ENCODE measurements around the gene MEX3A. TPM values are rescaled to one million over a fixed set of nuclear protein-coding genes. Genes with fewer than 3 reads are reported as not detected.

Gene MEX3A
- total and polyA plus RNA-seq, 10 of the 15 experiments (the other 5 are each of a cell fraction or from before 2014, with no cell fraction given) = 0.11 to 5.1 (median 1.7) TPM

DNA sequence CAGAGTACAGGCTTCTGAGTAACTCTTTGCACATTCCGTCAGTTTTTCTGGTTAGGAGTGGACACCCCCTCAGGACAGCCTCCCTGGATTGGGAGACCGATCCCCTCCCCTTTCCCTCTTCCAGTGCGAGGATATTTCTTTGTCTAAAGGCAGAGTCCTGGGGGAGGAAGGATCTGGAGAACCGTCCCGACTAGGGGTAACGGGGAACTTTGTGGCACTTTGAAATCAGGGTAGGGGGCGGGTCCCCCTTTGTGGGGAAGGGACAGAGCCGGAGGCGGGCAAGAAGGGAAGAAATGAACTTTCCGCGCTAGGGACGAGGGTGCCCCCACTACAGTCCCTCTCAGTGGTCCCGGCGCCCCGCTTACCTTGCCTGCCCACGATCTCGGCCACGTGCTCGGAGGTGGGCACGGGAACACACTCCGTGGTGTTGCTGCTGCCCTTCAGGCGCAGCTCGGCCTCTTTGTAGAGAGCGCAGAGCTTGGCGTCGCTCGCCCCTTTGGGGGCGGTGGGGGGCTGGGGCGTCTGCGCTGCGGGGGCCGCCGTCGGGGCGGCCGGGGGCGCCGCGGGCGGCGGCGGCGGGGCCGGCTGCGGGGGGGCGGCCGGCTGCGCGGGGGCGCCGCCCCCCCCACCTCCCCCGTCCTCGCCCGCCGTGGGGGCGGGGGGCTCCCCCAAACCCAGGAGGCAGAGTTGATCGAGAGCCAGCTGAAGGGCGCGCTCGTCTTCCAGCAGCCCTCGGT, 917 bp downstream of the MEX3A start (continued):
- TF ChIP-seq, protein P1, sequence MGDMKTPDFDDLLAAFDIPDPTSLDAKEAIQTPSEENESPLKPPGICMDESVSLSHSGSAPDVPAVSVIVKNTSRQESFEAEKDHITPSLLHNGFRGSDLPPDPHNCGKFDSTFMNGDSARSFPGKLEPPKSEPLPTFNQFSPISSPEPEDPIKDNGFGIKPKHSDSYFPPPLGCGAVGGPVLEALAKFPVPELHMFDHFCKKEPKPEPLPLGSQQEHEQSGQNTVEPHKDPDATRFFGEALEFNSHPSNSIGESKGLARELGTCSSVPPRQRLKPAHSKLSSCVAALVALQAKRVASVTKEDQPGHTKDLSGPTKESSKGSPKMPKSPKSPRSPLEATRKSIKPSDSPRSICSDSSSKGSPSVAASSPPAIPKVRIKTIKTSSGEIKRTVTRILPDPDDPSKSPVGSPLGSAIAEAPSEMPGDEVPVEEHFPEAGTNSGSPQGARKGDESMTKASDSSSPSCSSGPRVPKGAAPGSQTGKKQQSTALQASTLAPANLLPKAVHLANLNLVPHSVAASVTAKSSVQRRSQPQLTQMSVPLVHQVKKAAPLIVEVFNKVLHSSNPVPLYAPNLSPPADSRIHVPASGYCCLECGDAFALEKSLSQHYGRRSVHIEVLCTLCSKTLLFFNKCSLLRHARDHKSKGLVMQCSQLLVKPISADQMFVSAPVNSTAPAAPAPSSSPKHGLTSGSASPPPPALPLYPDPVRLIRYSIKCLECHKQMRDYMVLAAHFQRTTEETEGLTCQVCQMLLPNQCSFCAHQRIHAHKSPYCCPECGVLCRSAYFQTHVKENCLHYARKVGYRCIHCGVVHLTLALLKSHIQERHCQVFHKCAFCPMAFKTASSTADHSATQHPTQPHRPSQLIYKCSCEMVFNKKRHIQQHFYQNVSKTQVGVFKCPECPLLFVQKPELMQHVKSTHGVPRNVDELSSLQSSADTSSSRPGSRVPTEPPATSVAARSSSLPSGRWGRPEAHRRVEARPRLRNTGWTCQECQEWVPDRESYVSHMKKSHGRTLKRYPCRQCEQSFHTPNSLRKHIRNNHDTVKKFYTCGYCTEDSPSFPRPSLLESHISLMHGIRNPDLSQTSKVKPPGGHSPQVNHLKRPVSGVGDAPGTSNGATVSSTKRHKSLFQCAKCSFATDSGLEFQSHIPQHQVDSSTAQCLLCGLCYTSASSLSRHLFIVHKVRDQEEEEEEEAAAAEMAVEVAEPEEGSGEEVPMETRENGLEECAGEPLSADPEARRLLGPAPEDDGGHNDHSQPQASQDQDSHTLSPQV (IDR thresholded peaks at IDR 0.05) = no peak

DNA sequence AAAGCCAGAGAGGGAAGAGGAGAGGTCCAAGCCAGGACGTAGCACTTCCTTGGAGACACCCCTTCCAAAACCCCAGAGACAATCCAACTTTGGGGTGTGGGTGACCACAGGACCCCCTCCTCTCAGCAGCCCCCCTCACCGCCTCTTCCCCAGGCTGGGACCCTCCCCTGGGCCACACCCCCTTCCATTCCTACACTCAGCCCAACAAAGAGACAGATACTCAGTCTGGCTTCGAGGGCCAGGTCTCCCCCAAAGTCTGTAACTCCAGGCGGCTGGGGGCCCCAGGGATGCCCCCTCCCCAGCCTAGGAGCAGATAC, 1.4 kb downstream of the MEX3A start:
- ChIA-PET RAD21 (ENCODE audit: unreplicated experiment) (no interaction called here), POLR2A (no interaction called here), CTCF (interaction anchor here (0.7 kb wide), 1 partner anchor 118 kb away, joined by 3 read pairs; no protein-coding TSS in a partner anchor), SMC1A (ENCODE audit: uncharacterized antibody, unreplicated experiment) (no interaction called here)
- BruUV-seq (replicated peaks) = no TSS peak
- TF ChIP-seq EP300 (IDR thresholded peaks at IDR 0.05; ENCODE audit: borderline replicate concordance in 1 of 2, control insufficient read depth in 1 of 2, low read depth in 2 of 2, low read length in 2 of 2) (no peak), EZH2 (IDR thresholded peaks at IDR 0.05; ENCODE audit: borderline replicate concordance, control insufficient read depth, low read depth, low read length) (no peak), SREBF1 (IDR thresholded peaks at IDR 0.05; ENCODE audit: low read length) (no peak), CBX5 (IDR thresholded peaks at IDR 0.05; ENCODE audit: low read depth) (no peak), EED (IDR thresholded peaks at IDR 0.05; ENCODE audit: low read depth) (no peak), ZNF24 (IDR thresholded peaks at IDR 0.05) (no peak)
- TF ChIP-seq, protein P2, sequence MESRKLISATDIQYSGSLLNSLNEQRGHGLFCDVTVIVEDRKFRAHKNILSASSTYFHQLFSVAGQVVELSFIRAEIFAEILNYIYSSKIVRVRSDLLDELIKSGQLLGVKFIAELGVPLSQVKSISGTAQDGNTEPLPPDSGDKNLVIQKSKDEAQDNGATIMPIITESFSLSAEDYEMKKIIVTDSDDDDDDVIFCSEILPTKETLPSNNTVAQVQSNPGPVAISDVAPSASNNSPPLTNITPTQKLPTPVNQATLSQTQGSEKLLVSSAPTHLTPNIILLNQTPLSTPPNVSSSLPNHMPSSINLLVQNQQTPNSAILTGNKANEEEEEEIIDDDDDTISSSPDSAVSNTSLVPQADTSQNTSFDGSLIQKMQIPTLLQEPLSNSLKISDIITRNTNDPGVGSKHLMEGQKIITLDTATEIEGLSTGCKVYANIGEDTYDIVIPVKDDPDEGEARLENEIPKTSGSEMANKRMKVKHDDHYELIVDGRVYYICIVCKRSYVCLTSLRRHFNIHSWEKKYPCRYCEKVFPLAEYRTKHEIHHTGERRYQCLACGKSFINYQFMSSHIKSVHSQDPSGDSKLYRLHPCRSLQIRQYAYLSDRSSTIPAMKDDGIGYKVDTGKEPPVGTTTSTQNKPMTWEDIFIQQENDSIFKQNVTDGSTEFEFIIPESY (IDR thresholded peaks at IDR 0.05) = no peak
- TF ChIP-seq, protein P3, sequence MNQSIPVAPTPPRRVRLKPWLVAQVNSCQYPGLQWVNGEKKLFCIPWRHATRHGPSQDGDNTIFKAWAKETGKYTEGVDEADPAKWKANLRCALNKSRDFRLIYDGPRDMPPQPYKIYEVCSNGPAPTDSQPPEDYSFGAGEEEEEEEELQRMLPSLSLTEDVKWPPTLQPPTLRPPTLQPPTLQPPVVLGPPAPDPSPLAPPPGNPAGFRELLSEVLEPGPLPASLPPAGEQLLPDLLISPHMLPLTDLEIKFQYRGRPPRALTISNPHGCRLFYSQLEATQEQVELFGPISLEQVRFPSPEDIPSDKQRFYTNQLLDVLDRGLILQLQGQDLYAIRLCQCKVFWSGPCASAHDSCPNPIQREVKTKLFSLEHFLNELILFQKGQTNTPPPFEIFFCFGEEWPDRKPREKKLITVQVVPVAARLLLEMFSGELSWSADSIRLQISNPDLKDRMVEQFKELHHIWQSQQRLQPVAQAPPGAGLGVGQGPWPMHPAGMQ (IDR thresholded peaks at IDR 0.05; ENCODE audit: borderline replicate concordance) = no peak
- in situ Hi-C loops (cut with MboI) = no loop called here
- no peak for FAIRE-seq
- WGBS (ENCODE audit: insufficient coverage, insufficient replicate concordance, low lambda C conversion rate, missing lambda C conversion rate) = 63% methylated on average over 4 of the region's 4 CpGs
- no peak overlapping the region for H3K4me2 ChIP-seq (ENCODE audit: control insufficient read depth, insufficient read depth)
- peaks cover 9% of the 10 kb centered on the region for H3K4me1 ChIP-seq (ENCODE audit: control insufficient read depth, insufficient read depth, low read length)
- H3K79me2 ChIP-seq (ENCODE audit: control insufficient read depth, insufficient read depth, low read length) = peaks cover 2% of the 10 kb centered on the region; the same call in 1 of the 2 replicates
- no peaks in the 10 kb centered on the region for H3K36me3 ChIP-seq (ENCODE audit: control insufficient read depth in 2 of 2, insufficient read depth in 2 of 2, low read length in 1 of 2)
- no peak for ATAC-seq
- H2AFZ ChIP-seq (ENCODE audit: control insufficient read depth, low read depth, low read length) = no peak overlapping the region
- H3K4me3 ChIP-seq = no peak overlapping the region
- DNase-seq (ENCODE audit: low read depth, low spot score) = no peak
- intact Hi-C loops (cut with micrococcal nuclease; ENCODE audit: unreplicated experiment) = no loop called here
- no peaks in the 10 kb centered on the region; the same call in 2 of the 3 replicates for H3K9me3 ChIP-seq (replicated peaks; ENCODE audit: control insufficient read depth, insufficient read depth, low read length)
- no peak overlapping the region for H3K9ac ChIP-seq (ENCODE audit: control insufficient read depth, insufficient read depth, low read length)
- peaks cover 0 to 2% of the 10 kb centered on the region in 2 experiments; a peak in 1 of 4 replicates for H3K27me3 ChIP-seq (replicated peaks in 1 of 2; ENCODE audit: control insufficient read depth in 2 of 2, insufficient read depth in 2 of 2, low read length in 1 of 2)
- no peaks in the 10 kb centered on the region for H4K20me1 ChIP-seq (ENCODE audit: control insufficient read depth, insufficient read depth)
- no peak overlapping the region for H3K27ac ChIP-seq (ENCODE audit: control insufficient read depth, insufficient read depth)

Data from GM12878 (cell line).